Fibroblast of mammary gland (primary cell): Measurements from ENCODE around the gene ADGRG3.

Experiments used
- DNase-seq: peaks from one replicate; pipeline ENCODE4 v3.0.0-alpha.2; 2010; ENCODE audit warnings: low read depth
- H3K4me3 ChIP-seq: 2 replicates; pipeline ENCODE4 v1.5.1; 2011; ENCODE audit warnings: low read depth, mild to moderate bottlenecking, low read length, moderate library complexity; ENCODE audit not compliant: control insufficient read depth
- CTCF ChIP-seq: conservative IDR thresholded peaks from 2 replicates; pipeline ENCODE4 v1.5.1; 2011; ENCODE audit warnings: low read depth, low read length, inconsistent platforms; ENCODE audit not compliant: control insufficient read depth, insufficient read depth

The ADGRG3 gene

DNA sequence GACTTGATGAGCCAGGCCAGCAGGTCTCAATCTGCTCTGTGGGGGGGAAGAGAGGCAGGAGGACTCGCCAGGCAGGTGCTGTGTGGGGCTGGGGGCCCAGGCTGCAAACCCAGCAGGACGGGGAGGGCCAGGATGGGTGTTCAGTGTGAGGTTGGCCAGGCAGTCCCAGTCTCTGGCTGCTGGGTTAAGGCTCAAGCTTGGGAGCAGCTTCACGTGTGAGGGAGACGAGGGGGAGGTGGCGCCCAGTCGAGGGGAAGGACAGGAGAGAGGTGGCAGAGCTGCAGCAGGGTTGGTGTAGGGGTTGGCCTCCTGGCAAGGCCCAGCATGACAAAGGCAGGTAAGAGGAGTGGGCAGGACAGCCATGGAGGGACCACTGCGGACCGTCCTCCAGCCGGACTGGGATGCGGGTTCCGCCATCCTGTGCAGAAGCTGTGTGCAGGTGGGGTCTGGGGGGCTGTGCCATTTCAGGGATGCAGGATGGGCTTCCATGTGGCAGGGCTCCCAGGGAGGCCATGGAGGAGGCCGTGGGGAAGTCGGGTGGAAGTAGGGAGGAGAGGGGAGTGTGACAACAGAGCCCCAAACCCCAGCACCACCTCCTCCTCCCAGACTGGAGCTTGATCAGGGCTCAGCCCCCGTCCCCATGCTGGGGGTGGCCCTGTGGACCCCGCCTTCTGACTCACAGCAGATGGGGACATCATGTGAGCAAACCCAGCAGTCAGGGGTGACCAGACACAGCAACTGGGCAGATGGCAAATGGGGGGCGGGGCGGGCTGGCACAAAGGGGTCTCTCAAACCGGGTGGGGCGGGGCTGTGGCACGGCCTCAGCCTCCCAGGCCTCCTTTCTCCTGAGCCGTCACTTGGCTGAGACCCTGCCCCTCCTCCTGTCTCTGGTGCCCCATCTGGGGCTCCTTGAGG, 36.9 kb upstream of the ADGRG3 start:
- H3K4me3 ChIP-seq: no peak overlapping the region
- no peak for DNase-seq
- no peak for TF ChIP-seq CTCF

DNA sequence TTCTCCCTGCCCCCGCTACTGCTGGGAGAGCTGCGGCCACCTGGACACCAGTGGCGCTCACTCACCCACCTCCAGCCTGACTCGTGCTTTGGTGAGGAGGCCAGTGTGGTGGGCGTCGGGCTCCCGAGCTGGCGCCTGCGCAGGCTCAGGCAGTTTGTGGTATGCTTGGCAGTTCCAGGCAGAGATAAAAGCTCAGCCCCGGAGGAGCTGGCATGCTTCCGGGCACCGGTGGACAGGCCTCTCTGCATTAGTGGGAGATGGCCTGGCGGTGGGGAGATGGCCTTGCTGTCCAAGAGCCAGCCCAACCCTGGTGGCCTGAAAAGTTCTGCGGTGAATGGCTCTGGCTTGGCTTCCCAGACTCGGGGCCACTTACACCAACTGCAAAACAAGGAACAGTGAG, 35.5 kb upstream of the ADGRG3 start:
- TF ChIP-seq CTCF: no peak
- no peak for DNase-seq
- no peak overlapping the region for H3K4me3 ChIP-seq

GRCh38 chr16:57633383-57634064, 34.6 kb upstream of the ADGRG3 start:
- no peak for TF ChIP-seq CTCF
- no peak overlapping the region for H3K4me3 ChIP-seq
- DNase-seq: no peak

DNA sequence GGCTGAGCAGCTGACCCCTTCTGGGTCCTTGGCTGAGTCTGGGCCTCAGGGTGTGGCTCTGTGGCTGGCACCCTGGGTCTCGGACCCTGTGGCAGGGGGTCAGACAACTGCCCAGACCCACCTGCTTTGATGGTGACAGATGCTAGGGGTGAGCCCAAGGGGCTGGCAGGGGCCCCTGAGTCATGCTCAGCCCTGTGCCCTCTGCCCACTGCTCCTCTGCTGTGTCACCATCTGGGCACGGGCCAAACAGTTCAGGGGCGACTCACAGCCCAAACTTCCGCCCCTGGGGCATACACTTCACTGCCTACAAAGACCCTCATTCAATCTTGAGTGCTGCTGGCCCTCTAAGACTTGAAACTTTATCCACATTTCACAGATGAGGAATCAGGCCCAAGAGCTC, 33.9 kb upstream of the ADGRG3 start:
- no peak for TF ChIP-seq CTCF
- DNase-seq: peak; percentile 31
- H3K4me3 ChIP-seq: no peak overlapping the region

DNA sequence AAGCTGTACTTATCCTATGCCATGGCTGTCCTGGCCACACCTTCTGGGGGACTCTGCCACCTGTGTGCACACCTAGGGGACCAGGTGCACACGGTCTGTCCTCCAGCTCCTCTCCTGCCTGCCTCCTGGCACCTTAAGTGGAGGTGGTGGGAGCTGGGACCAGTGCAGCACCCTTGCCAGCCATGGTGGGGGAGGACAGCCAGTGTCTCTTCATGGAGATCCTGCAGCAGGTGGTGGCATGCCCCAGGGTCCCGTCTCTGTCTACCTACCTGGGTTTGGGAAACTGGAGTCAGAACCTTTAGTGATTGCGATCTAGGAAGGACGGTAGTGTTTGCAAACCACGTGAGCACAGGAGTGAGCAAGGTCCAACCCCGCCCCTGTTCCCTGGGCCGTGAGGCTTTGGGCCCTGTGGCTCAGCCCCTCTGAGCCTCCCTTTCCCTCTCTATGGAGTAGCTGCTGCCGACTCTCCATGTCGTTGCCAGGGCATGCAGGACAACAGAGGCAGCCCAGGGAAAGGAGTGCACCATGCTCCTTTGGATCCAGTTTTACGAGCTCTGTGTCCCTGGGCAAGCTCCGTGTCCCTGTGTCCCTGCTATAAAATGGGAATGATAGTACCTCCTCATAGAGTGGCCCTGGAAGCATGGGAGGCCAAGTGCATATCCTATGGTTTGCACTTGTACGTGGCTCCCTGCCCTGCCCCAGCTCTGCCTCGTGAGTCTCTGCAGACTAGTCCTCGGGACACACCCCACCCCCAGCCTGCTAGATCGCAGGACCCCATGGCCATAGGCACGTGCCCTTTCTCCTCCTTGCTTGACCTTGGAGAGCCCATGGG, 32.6 kb upstream of the ADGRG3 start:
- H3K4me3 ChIP-seq: no peak overlapping the region
- no peak for TF ChIP-seq CTCF
- DNase-seq: no peak

DNA sequence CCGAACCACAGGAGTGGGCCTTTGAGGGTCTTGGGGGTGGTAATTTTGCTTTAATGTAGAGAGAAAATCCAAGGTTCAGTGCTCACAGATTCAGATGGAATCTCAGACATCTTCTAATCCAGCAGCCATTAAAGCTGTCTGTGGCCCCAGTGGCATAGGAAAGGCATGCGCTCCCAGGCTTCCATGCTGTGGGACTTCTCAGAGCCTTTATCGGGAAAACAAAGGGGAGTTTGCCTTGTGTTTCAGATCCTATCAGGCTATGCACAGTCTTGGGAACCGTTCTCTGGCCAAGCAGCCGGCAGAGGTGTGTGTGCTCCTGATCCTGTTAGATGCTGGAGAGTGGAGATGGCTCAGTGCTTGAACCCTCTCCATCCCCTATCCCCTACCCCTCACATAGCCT, 31.9 kb upstream of the ADGRG3 start:
- no peak for DNase-seq
- TF ChIP-seq CTCF: no peak
- H3K4me3 ChIP-seq: no peak overlapping the region
